ENCODE data around the gene DEDD.

Gene DEDD

DNA sequence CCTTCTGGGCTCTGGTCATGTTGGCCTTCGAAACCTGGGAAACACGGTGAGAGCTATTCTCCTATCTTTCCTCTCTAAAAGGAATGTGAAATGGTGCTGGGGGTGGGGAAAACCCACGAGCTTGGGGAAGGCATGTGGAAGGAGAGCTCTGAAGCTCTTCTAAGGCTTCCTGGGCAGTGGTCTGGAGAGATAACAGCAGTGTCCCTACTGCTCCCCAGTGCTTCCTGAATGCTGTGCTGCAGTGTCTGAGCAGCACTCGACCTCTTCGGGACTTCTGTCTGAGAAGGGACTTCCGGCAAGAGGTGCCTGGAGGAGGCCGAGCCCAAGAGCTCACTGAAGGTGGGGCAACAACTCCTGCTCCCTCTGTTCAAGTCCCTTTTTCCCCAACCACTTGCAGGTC lies 29.6 kb upstream of the DEDD start:
- H3K4me3 ChIP-seq (ENCODE audit: low read depth, low read length), result no peak overlapping the region
- no peak for DNase-seq
- H3K27ac ChIP-seq, result no peak overlapping the region
- TF ChIP-seq, protein P1, sequence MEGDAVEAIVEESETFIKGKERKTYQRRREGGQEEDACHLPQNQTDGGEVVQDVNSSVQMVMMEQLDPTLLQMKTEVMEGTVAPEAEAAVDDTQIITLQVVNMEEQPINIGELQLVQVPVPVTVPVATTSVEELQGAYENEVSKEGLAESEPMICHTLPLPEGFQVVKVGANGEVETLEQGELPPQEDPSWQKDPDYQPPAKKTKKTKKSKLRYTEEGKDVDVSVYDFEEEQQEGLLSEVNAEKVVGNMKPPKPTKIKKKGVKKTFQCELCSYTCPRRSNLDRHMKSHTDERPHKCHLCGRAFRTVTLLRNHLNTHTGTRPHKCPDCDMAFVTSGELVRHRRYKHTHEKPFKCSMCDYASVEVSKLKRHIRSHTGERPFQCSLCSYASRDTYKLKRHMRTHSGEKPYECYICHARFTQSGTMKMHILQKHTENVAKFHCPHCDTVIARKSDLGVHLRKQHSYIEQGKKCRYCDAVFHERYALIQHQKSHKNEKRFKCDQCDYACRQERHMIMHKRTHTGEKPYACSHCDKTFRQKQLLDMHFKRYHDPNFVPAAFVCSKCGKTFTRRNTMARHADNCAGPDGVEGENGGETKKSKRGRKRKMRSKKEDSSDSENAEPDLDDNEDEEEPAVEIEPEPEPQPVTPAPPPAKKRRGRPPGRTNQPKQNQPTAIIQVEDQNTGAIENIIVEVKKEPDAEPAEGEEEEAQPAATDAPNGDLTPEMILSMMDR (IDR thresholded peaks at IDR 0.05; ENCODE audit: low read depth, low read length), result no peak
- no peaks in the 10 kb centered on the region for H3K27me3 ChIP-seq (ENCODE audit: insufficient read depth, low read depth, severe bottlenecking)
- no peaks in the 10 kb centered on the region for H3K9me3 ChIP-seq (ENCODE audit: severe bottlenecking)
- peaks cover 61% of the 10 kb centered on the region for H3K36me3 ChIP-seq

DNA sequence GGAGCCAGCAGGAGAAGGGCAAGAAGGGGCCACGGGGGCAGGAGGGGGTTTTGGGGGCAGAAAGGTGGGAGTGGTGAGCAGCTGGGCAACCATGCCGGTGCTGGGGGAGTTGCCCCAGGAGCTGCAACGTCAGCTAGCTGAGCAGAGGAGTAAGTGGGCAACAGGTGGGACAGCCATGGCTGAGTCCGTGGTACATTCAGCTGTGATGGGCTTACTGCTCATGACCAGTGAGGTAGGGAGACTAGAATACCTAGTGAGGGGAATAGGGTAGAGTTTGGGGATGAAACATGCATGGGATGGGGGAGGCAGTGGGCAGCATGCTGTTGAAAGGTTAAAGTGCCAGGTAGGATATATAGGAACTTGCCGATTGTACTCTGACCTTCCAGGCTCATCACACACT lies 29.2 kb upstream of the DEDD start:
- DNase-seq, result no peak
- Histone ChIP-seq H3K4me3 (ENCODE audit: low read depth, low read length) (no peak overlapping the region), H3K36me3 (peaks cover 65% of the 10 kb centered on the region)

DNA sequence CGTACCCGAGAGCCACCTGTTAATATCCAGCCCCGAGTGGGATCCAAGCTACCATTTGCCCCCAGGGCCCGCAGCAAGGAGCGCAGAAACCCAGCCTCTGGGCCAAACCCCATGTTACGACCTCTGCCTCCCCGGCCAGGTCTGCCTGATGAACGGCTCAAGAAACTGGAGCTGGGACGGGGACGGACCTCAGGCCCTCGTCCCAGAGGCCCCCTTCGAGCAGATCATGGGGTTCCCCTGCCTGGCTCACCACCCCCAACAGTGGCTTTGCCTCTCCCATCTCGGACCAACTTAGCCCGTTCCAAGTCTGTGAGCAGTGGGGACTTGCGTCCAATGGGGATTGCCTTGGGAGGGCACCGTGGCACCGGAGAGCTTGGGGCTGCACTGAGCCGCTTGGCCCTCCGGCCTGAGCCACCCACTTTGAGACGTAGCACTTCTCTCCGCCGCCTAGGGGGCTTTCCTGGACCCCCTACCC lies 28.2 kb upstream of the DEDD start:
- DNase-seq, result no peak
- H3K27me3 ChIP-seq (ENCODE audit: insufficient read depth, low read depth, severe bottlenecking), result no peaks in the 10 kb centered on the region
- no peaks in the 10 kb centered on the region for H3K9me3 ChIP-seq (ENCODE audit: severe bottlenecking)
- H3K27ac ChIP-seq, result no peak overlapping the region; the same call in 1 of the 2 replicates
- H3K36me3 ChIP-seq, result peaks cover 65% of the 10 kb centered on the region
- TF ChIP-seq, protein P1 (IDR thresholded peaks at IDR 0.05; ENCODE audit: low read depth, low read length), result no peak
- H3K4me3 ChIP-seq (ENCODE audit: low read depth, low read length), result no peak overlapping the region

More for the DNA sequence above, 29.2 kb upstream of the DEDD start:
- Histone ChIP-seq H3K27me3 (ENCODE audit: insufficient read depth, low read depth, severe bottlenecking) (no peaks in the 10 kb centered on the region), H3K27ac (no peak overlapping the region), H3K9me3 (ENCODE audit: severe bottlenecking) (no peaks in the 10 kb centered on the region)
- TF ChIP-seq, protein P1 (IDR thresholded peaks at IDR 0.05; ENCODE audit: low read depth, low read length), result no peak

DNA sequence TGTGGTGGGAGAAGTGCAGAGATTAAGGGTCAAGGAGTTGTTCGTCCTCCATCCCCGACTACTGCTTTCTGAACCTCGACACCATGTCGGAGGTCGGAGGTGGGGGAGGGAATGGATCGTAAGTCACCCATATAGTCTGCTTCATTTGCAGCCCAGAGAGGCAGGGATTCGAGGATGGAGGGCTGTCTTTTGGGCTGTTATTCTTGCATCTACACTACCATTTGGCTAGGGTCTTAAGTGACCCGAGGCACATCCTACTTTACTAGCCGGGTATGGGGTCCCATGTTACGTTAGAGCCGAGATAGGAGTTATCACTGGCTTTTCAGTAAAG lies 27.4 kb upstream of the DEDD start:
- no peaks in the 10 kb centered on the region for H3K9me3 ChIP-seq (ENCODE audit: severe bottlenecking)
- peaks cover 63% of the 10 kb centered on the region for H3K36me3 ChIP-seq
- H3K27me3 ChIP-seq (ENCODE audit: insufficient read depth, low read depth, severe bottlenecking), result no peaks in the 10 kb centered on the region
- peak overlapping the region; percentile 91 for H3K27ac ChIP-seq
- peak overlapping the region; percentile 63 for H3K4me3 ChIP-seq (ENCODE audit: low read depth, low read length)
- DNase-seq, result no peak
- TF ChIP-seq, protein P1 (IDR thresholded peaks at IDR 0.05; ENCODE audit: low read depth, low read length), result no peak

DNA sequence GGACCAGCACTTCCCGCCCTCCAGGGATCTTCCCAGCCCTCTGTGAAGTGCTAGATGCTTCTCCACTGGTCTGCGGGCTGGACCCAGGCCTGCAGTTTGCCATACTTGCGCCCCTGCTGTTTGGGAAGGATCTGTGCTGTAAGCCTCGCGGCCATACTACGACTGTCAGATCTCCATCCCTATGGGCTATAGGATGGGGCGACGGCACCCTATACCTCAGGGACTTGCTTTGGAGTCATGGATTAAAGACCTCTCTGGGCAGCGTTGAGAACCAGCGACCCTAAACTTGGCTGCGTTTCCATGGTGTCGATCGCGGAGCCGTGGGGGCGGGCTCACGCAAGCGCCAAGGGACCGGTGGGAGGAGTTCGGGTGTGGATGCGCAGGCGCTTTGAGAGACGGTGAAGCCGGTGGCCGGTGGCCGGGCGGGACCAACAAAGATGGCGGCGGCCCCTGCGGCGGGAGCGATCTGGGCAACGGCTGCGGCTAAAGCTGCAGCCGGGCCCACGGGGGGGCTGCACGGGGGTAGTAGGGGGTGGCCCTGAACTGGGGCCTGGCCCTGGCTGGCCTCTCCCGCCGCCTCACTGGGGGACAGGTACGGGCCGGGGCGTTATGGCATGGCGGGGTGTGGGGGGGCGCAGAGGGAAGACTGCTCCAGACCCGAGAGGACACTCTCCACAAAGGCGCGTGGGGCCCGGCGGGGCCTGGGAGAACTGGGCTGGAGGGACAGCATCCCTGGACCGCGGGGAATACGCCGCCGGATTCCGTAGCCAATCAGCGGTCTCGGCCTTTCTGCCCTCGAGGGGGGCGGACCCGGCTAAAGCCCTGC lies 26.8 kb upstream of the DEDD start, which contains the start of gene USP21:
Gene USP21 (plus strand): TSS at position 414 of the 826 bp plus-strand sequence. CDS start 1,141 bp downstream, outside the sequence.
- no peaks in the 10 kb centered on the region for H3K27me3 ChIP-seq (ENCODE audit: insufficient read depth, low read depth, severe bottlenecking)
- DNase-seq, result peak; percentile 98
- TF ChIP-seq, protein P1 (IDR thresholded peaks at IDR 0.05; ENCODE audit: low read depth, low read length), result peak; percentile 56
- H3K36me3 ChIP-seq, result peaks cover 57% of the 10 kb centered on the region
- no peaks in the 10 kb centered on the region for H3K9me3 ChIP-seq (ENCODE audit: severe bottlenecking)
- peak within 1 kb of the TSS; percentile 63 for H3K4me3 ChIP-seq (ENCODE audit: low read depth, low read length)
- peak within 1 kb of the TSS; percentile 91 for H3K27ac ChIP-seq
